NCI-H2196 (cell line): ENCODE data around the gene ANKRD36.
A peak's percentile ranks its signal among the peaks of the same experiment; 100 is the strongest.
"Not testable (repeated sequence)": the region's sequence is repeated elsewhere in the genome, so short reads cannot be mapped to it uniquely, and the experiment has no call there.

Experiments used
- DNase-seq: peaks from one replicate; lab custom pipeline; 2025; ENCODE audit not compliant: unreplicated experiment; lab: John Stamatoyannopoulos, UW

ANKRD36 gene

GRCh38 chr2:97113050-97113881 lies at the start of gene ANKRD36:
Gene ANKRD36 (plus strand): TSS chr2:97113153. CDS start chr2:97113740, 587 bp downstream.
- DNase-seq, result not testable (repeated sequence)

- not testable (repeated sequence) for DNase-seq
These were observed 46.9 kb upstream of the ANKRD36 start for GRCh38 chr2:97066030-97066429.

GRCh38 chr2:97067279-97068004 lies 45.5 kb upstream of the ANKRD36 start:
- no peak for DNase-seq

- DNase-seq, result no peak
These were observed 44.9 kb upstream of the ANKRD36 start for GRCh38 chr2:97068074-97068473.

- not testable (repeated sequence) for DNase-seq
These were observed 44.2 kb upstream of the ANKRD36 start for GRCh38 chr2:97068722-97069121.

GRCh38 chr2:97070915-97071314 lies 42.0 kb upstream of the ANKRD36 start:
- not testable (repeated sequence) for DNase-seq

DNA sequence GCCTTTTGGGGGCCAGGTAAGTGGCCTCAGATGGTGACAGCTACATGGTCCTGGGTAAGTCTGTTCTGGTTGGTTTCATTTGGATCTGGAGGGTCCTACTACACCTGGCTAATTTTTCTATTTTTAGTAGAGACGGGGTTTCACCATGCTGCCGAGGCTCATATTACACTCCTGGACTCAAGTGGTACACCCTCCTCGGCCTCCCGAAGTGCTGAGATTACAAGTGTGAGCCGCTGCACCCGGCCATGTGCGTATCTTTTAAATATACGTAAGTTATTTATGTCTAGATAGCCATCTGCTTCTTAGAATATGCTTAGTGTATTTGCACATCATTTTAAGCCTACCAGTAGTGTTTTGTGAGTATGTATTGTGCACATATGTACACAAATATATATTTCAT lies 35.7 kb upstream of the ANKRD36 start:
- DNase-seq, result not testable (repeated sequence)

DNA sequence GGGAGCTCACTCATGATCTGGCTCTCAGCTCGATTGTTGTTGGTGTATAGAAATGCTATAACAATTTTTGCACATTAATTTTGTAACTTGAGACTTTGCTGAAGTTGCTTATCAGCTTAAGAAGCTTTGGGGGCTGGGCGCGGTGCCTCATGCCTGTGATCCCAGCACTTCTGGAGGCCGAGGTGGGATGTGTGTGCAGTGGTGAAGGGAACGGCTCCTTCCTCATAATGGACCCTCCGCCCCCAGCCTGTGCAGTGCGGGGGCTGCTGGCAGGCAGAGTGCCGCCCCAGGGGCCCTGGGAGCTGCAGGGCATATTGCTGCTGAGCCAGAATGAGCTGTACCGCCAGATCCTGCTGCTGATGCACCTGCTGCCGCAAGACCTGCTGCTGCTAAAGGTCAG lies 32.1 kb upstream of the ANKRD36 start:
- not testable (repeated sequence) for DNase-seq

DNA sequence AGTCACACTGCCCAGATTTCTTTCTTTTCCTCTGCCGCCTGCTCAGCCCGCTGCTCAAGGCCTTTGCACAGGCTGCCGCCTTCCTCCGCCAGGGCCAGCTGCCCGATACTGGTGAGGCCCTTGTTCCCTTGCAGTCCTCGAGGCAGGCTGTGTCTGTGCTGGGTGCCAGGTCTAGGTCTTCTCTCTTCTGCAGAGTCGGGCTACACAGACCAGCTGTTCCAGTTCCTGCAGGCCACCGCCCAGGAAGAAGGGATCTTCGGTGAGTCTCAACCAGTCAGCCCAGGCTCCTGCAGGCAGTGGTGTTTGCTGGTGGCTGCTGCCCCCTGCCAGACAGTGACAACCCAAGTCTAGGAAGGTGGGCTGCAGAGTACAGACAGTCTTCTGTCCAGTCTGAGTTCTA lies 30.7 kb upstream of the ANKRD36 start:
- not testable (repeated sequence) for DNase-seq

DNA sequence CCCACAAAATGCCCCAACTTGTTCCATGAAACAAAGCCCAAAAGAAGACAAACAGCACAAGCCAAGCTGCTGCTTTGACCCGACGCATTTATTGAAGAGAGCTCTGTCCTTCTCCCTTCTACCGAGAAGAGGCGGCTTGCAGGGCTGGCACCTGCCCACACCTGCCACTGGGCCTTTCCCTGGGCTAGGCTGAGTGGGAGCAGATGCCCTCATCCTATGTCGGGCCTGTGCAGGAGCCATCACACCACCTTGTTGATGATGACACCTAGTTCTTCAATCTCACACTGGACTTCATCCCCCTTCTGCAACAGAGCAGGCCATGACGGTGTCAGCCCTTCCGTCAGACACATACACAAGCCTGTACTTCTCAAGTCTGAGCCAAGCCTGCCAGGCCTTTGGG lies 29.4 kb upstream of the ANKRD36 start:
- not testable (repeated sequence) for DNase-seq

- DNase-seq, result not testable (repeated sequence)
These were observed 27.9 kb upstream of the ANKRD36 start for GRCh38 chr2:97085093-97085492.

DNA sequence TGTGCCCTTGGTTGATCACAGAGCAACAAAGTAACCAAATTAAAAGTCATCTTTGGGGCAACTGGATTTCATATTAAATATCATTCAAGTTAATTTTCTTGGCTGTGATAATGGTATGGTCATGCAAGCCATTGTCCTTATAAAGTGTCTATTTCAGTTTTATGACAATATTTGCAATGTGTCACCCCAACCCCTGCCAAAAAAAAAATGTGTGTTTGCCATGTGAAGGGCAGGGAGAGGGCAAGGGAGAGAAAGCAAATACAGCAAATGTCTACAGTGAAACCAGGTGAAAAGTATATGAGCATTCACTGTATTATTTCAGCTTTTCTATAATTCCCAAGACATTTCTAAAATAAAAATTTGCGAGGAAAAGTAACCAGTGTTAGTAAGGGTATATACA lies 24.2 kb upstream of the ANKRD36 start:
- not testable (repeated sequence) for DNase-seq

DNA sequence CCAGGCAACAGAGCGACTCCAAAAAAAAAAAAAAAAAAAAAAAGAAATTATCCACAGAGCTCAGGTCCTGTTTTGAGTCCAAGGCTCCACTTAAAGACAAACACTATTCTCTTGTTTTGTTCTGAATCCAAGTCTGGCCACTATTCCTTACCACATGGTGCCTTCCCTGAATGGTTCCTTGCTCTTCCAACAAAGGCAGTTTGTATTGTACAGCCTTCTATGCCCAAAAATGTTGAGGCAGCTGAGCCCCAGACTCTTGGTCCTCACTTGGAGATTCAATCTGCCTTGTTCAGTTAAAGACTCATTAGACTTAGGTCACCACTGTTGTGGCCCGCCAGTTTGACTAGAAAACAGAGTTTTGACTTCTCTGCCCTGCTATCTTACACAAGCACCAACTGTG lies 20.0 kb upstream of the ANKRD36 start:
- not testable (repeated sequence) for DNase-seq

DNA sequence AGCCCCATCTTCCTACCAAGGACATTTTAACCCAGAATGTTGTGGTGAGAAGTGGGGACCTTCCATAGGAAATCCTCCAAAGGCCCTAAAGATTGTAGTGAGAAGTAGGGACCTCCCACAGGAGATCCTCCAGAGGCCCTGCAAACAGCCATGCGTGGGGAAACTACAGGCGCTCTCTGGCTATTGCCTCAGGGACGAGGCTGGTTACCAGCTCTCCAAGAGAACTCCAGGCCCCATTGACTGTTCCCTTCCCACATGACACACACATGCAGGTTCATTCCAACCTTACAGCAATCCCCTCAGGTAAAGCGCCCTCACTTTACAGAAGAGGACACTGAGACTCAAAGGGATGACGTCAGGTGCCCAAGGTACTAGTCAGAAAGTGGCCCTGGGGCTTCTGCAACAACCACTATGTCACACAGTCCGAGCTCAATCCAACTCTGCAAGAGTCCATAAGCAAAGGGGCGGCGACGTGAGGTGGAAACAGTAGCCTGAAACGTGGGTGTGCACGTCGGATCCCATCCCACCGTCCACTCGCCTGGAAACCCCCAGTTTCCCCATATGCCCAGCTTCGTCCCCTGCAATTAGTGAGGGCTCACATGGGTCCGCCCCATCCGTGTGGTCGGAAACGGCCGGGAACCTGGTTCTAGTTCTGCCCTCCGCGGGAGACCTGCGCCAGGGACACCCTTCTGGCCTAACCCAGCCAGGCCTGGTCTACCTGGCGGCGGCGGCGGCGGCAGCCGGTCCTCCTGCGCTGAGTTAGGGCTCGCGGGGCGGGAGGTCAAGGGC lies 18.8 kb upstream of the ANKRD36 start:
- not testable (repeated sequence) for DNase-seq

- peak; percentile 44 for DNase-seq
These were observed 18.0 kb upstream of the ANKRD36 start, which contains the start of gene FAHD2B for GRCh38 chr2:97094772-97095611. Gene FAHD2B (minus strand): TSS chr2:97094882. CDS start chr2:97091706, 3,176 bp downstream.

DNA sequence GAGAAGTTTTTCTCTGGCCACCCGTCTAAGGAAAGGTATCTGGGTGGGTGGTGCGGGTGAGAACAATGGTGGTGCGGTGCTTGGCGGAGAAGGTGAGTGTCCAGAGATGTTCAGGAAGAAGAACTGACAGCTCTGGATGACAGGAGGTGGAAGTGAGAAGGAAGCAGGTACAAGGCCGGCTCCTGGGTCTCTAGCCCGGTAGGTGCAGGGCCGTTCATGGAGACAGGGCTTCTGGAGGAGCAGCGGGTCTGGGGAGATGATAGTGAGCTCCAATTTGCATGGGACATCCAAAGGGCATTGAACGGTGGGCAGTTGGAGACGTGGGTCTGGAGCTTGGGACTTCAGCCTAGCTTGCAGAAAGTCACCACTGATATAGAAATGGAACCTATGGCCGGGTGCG lies 17.3 kb upstream of the ANKRD36 start:
- no peak for DNase-seq

DNA sequence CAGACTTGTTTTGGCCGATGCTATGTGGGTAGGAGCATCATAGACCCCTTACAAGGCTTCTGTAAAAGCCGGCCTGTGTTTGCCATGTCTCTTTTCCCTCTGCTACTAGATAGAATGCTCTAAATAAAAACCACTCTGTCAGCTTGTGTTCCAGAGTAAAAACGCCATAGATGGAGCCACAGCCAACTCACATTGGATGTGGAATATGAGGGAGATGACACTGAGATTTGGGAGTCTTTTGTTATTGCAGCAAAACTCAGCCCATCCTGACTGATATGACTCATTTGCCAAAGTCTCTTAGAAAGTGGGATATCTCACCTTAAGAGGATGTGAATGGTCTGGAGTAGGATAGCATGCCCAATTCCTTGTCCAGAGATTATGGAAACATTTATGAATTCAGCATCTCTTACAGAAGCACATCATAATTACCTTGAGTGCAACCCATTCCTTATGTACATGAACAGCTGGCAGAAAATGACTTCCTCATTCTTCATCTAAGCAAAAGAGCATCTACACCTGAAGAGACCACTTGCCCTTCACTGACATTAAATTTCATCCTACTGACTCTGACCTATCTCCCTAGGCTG lies 14.1 kb upstream of the ANKRD36 start:
- DNase-seq, result not testable (repeated sequence)

DNA sequence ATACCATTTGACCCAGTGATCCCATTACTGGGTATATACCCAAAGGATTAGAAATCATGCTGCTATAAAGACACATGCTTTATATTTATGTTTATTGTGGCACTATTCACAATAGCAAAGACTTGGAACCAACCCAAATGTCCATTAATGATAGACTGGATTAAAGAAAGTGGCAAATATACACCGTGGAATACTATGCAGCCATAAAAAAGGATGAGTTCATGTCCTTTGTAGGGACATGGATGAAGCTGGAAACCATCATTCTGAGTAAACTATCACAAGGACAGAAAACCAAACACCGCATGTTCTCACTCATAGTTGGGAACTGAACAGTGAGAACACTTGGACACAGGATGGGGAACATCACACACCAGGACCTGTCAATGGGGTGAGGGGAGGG lies 6.1 kb upstream of the ANKRD36 start:
- DNase-seq, result not testable (repeated sequence)

- not testable (repeated sequence) for DNase-seq
These were observed 1.7 kb upstream of the ANKRD36 start for GRCh38 chr2:97111246-97111645.
